ENCODE results near the gene LMCD1. TPM values are rescaled to one million over a fixed set of nuclear protein-coding genes. Genes with fewer than 3 reads are reported as not detected.
A peak's percentile ranks its signal among the peaks of the same experiment; 100 is the strongest.

LMCD1 gene
- total RNA-seq, 1 experiment from 2014 or later = 23.9 TPM

DNA sequence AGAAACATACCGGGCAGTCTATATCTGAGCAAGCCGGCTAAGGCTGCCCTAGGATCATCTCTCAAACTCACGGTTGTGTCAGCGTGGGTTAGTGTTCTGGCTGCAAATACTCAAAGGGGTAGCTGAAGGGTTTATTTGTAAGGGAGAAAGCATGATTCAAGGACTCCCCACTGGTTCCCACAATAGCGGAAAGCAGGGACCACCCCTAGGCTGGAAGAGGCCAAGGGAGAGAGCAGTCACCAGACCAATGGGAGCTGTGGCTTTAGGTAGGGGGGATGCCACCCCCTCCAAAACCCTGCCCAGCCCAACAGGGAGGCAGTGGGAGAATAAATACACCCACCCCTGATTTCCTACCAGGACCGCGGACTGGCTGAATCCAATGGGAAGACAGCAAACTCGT lies 7.3 kb upstream of the LMCD1 start:
- H3K36me3 ChIP-seq (ENCODE audit: control insufficient read depth, insufficient read depth, low read length) = no peaks in the 10 kb centered on the region
- H3K4me3 ChIP-seq (ENCODE audit: low read depth, low read length) = no peak overlapping the region
- Mint-ChIP-seq H3K4me3 (ENCODE audit: unreplicated experiment) (no peak overlapping the region), H3K27me3 (ENCODE audit: insufficient read depth, unreplicated experiment) (no peaks in the 10 kb centered on the region), H3K36me3 (ENCODE audit: insufficient read depth, unreplicated experiment) (no peaks in the 10 kb centered on the region), H3K9me3 (ENCODE audit: unreplicated experiment) (no peaks in the 10 kb centered on the region), H3K4me1 (ENCODE audit: low read depth, unreplicated experiment) (peaks cover 57% of the 10 kb centered on the region), H3K27ac (ENCODE audit: unreplicated experiment) (no peak overlapping the region)
- POLR2A ChIA-PET = no interaction called here
- TF ChIP-seq, protein P1, sequence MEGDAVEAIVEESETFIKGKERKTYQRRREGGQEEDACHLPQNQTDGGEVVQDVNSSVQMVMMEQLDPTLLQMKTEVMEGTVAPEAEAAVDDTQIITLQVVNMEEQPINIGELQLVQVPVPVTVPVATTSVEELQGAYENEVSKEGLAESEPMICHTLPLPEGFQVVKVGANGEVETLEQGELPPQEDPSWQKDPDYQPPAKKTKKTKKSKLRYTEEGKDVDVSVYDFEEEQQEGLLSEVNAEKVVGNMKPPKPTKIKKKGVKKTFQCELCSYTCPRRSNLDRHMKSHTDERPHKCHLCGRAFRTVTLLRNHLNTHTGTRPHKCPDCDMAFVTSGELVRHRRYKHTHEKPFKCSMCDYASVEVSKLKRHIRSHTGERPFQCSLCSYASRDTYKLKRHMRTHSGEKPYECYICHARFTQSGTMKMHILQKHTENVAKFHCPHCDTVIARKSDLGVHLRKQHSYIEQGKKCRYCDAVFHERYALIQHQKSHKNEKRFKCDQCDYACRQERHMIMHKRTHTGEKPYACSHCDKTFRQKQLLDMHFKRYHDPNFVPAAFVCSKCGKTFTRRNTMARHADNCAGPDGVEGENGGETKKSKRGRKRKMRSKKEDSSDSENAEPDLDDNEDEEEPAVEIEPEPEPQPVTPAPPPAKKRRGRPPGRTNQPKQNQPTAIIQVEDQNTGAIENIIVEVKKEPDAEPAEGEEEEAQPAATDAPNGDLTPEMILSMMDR (IDR thresholded peaks at IDR 0.05; ENCODE audit: insufficient read depth in 1 of 2, low read depth in 1 of 2, low read length in 1 of 2, severe bottlenecking in 1 of 2, unreplicated experiment in 1 of 2) = no peak
- no peak for DNase-seq
- H3K9me3 ChIP-seq = no peaks in the 10 kb centered on the region
- peaks cover 74% of the 10 kb centered on the region for H3K4me1 ChIP-seq
- no peaks in the 10 kb centered on the region for H3K27me3 ChIP-seq (replicated peaks; ENCODE audit: control insufficient read depth, insufficient read depth, low read length)
- intact Hi-C loops (cut with micrococcal nuclease; ENCODE audit: unreplicated experiment) = no loop called here
- CTCF ChIA-PET = no interaction called here
- BruUV-seq (replicated peaks) = no TSS peak

DNA sequence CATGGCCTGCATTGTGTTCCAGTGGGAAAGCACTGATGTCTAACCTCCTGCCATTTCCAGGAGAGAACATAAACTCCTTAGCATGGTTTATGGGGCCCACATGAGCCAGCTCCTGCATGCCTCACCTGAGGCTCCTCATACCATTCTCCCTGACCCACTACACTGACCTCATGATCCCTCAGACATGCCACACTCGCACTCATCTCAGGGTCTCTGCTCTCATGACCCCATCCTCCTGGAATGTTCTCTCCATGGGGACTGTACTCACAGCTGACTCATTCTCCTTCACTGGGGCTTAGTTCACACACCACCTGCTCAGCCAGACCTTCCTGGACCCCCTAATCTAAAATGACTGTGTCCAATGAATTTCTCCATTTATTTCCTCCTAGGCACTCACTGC lies 4.0 kb upstream of the LMCD1 start:
- no peak overlapping the region for H3K4me3 ChIP-seq (ENCODE audit: low read depth, low read length)
- H3K36me3 Mint-ChIP-seq (ENCODE audit: insufficient read depth, unreplicated experiment) = peaks cover 10% of the 10 kb centered on the region
- ChIA-PET POLR2A (no interaction called here), CTCF (no interaction called here)
- H3K36me3 ChIP-seq (ENCODE audit: control insufficient read depth, insufficient read depth, low read length) = no peaks in the 10 kb centered on the region
- H3K4me1 Mint-ChIP-seq (ENCODE audit: low read depth, unreplicated experiment) = peaks cover 32% of the 10 kb centered on the region
- peak; percentile 30 to 63 for DNase-seq
- H3K9me3 ChIP-seq = no peaks in the 10 kb centered on the region
- no TSS peak for BruUV-seq (replicated peaks)
- intact Hi-C loops (cut with micrococcal nuclease; ENCODE audit: unreplicated experiment) = no loop called here
- no peaks in the 10 kb centered on the region for H3K27me3 ChIP-seq (replicated peaks; ENCODE audit: control insufficient read depth, insufficient read depth, low read length)
- TF ChIP-seq, protein P1 (IDR thresholded peaks at IDR 0.05; ENCODE audit: insufficient read depth in 1 of 2, low read depth in 1 of 2, low read length in 1 of 2, severe bottlenecking in 1 of 2, unreplicated experiment in 1 of 2) = no peak
- no peak overlapping the region for H3K4me3 Mint-ChIP-seq (ENCODE audit: unreplicated experiment)
- H3K27ac Mint-ChIP-seq (ENCODE audit: unreplicated experiment) = peak overlapping the region; percentile 65
- no peaks in the 10 kb centered on the region for H3K27me3 Mint-ChIP-seq (ENCODE audit: insufficient read depth, unreplicated experiment)
- peaks cover 57% of the 10 kb centered on the region for H3K4me1 ChIP-seq
- no peaks in the 10 kb centered on the region for H3K9me3 Mint-ChIP-seq (ENCODE audit: unreplicated experiment)

- Histone ChIP-seq H3K36me3 (ENCODE audit: control insufficient read depth, insufficient read depth, low read length) (no peaks in the 10 kb centered on the region), H3K9me3 (no peaks in the 10 kb centered on the region), H3K27me3 (replicated peaks; ENCODE audit: control insufficient read depth, insufficient read depth, low read length) (no peaks in the 10 kb centered on the region), H3K4me1 (peaks cover 57% of the 10 kb centered on the region), H3K4me3 (ENCODE audit: low read depth, low read length) (no peak overlapping the region)
- TF ChIP-seq, protein P1 (IDR thresholded peaks at IDR 0.05; ENCODE audit: insufficient read depth in 1 of 2, low read depth in 1 of 2, low read length in 1 of 2, severe bottlenecking in 1 of 2, unreplicated experiment in 1 of 2) = no peak
- Mint-ChIP-seq H3K4me1 (ENCODE audit: low read depth, unreplicated experiment) (peaks cover 37% of the 10 kb centered on the region), H3K9me3 (ENCODE audit: unreplicated experiment) (no peaks in the 10 kb centered on the region), H3K27me3 (ENCODE audit: insufficient read depth, unreplicated experiment) (no peaks in the 10 kb centered on the region), H3K4me3 (ENCODE audit: unreplicated experiment) (no peak overlapping the region), H3K36me3 (ENCODE audit: insufficient read depth, unreplicated experiment) (peaks cover 18% of the 10 kb centered on the region), H3K27ac (ENCODE audit: unreplicated experiment) (no peak overlapping the region)
- ChIA-PET POLR2A (interaction anchor here (0.6 kb wide), 1 partner anchor 9 kb away, joined by 3 read pairs; no protein-coding TSS in a partner anchor), CTCF (interaction anchor here (0.7 kb wide), 1 partner anchor 83 kb away, joined by 8 read pairs; no protein-coding TSS in a partner anchor)
- DNase-seq = no peak
- intact Hi-C loops (cut with micrococcal nuclease; ENCODE audit: unreplicated experiment) = no loop called here
- BruUV-seq (replicated peaks) = no TSS peak
Measured at GRCh38 chr3:8499181-8499611, 2.4 kb upstream of the LMCD1 start.
